GM13976 (cell line): ENCODE measurements around the gene TMEM190.

Experiments
- DNase-seq: peaks from one replicate; pipeline ENCODE4 v3.0.0; 2012; ENCODE audit warnings: low spot score
- in situ Hi-C: fragments of 300-500 bp; cut with MboI; formaldehyde crosslinking; loops from one replicate; pipeline ENCODE4 v1.12.0; 2022; ENCODE audit warnings: low sequenced_read_pairs, mixed read lengths, inconsistent platforms; ENCODE audit not compliant: unreplicated experiment
- TF ChIP-seq, protein P1 (sequence below): IDR thresholded peaks from 2 replicates; pipeline ENCODE4 v1.5.1; 2012; ENCODE audit warnings: borderline replicate concordance, mild to moderate bottlenecking; ENCODE audit not compliant: insufficient read depth; ENCODE audit errors: extremely low read depth, missing control alignments, control extremely low read depth

Gene TMEM190

DNA sequence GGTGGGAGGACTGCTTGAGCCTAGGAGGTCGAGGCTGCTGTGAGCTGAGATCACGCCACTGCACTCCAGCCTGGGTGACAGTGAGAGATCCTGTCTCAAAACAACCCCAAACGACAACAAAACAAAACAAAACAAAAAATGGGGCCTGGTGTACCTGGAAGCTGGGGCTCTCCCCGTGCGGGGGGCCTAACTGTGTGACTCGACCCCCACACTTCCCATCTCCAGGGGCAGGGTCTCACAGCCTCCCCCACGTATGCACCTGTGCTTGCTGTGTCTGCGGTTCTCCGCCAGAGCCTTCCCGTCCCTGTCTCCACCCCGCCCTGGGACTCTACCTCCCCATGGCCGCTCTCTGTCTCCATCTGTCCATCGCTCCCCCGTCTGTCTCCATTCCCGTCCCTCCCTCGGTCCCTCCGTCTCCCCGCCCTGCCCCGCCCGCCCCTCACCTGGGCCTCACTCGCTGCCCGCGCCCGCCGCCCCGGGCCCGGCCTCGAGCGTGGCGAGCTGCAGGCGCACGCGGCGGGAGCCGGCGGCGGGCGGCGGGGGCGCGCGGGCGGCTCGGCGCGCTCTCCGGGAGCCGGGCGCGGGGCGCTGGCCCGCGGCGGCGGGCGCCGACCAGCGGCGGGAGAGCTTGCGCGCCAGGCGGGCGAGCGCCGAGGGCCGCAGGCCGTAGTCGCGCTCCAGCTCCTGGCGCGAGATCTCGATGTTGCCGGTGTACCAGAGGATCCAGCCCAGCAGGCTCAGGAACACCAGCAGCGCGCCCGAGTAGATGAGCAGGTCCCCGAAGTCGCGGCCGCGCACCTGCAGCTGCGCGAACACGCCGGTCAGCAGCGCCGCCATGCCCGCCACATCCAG, 6.9 kb downstream of the TMEM190 start:
- in situ Hi-C loops: no loop called here
- TF ChIP-seq, protein P1, sequence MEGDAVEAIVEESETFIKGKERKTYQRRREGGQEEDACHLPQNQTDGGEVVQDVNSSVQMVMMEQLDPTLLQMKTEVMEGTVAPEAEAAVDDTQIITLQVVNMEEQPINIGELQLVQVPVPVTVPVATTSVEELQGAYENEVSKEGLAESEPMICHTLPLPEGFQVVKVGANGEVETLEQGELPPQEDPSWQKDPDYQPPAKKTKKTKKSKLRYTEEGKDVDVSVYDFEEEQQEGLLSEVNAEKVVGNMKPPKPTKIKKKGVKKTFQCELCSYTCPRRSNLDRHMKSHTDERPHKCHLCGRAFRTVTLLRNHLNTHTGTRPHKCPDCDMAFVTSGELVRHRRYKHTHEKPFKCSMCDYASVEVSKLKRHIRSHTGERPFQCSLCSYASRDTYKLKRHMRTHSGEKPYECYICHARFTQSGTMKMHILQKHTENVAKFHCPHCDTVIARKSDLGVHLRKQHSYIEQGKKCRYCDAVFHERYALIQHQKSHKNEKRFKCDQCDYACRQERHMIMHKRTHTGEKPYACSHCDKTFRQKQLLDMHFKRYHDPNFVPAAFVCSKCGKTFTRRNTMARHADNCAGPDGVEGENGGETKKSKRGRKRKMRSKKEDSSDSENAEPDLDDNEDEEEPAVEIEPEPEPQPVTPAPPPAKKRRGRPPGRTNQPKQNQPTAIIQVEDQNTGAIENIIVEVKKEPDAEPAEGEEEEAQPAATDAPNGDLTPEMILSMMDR: peak; percentile 51
- peak; percentile 84 for DNase-seq

DNA sequence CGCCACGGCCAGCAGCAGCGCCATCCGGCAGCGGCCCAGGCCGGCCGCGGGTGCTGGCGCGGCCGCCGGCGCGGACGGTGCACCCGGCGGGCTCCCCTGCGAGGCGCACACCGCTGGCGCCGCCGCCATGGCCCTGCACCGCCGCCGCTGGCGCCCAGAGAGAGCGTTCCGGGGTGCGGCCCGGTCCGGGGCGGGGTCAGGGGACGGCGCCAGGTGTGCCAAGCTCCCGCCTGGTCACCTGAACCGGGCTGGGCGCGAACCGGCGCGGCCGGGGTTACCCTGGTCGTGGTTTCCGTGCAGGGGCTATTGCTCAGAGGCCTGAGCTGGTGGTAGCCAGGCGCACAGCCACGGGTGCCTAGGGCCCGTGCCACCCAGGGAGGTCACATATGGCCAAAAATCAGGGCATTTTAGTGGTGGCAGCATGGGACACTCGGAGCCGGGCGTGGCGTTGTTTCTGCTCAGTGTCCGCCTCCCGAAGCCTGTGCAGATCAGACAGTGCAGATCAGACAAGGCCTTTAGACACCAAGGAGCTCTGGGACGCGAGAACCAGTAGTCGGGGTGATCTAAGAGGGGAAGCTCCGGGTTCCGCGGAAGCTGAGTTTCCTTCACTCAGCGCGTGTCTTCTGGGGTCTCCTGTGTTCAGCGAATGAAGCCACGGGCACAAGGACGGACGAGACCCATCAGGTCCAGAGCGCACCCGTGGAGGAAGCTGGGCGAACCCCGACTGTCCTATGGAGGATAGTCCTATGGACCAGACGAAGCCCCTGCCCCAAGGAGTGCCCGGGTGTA, 7.7 kb downstream of the TMEM190 start, which contains the start of gene TMEM238:
TSS of gene TMEM238 (minus strand) at position 162 of the 789 bp plus-strand sequence. CDS start at position 129, 33 bp downstream.
- in situ Hi-C loops: no loop called here
- TF ChIP-seq, protein P1: no peak
- DNase-seq: no peak

DNA sequence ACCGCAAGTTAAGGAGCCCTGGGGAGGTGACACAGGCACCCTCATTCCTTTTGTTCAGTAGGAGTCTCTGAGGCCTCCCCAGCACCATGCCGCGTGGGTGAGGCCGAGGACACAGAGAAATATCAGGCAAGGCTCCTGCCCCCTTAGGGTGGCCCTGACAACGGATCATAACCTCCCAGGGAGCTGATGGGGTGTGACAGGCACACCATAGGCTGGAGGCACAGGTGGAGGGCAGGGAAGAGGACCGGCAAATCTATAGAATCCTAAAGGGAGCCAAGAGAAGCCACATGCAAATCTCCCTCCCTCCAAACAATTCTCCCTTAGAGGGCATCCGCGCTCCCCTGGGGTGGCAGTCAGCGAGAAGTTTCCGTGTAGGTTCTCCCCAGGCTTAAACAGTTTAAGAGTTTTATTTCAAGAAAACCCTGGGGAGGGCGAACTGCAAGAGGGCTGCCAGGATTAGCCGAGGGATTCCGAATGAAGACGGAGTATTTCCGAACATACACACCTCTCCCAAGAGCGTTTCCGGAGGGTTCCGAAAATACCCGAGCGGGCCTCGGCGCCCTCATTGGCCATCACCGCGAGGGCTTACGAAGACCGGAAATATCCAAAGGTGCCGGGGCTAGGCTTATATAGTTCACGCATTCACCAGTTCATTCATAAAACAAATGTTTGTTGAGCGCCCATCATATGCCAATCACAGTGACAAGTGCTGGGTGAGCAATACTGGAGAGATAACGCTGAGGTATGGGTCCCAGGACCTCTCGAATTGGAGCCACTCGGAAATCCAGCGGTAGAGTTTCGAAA, 8.5 kb downstream of the TMEM190 start:
- TF ChIP-seq, protein P1: no peak
- in situ Hi-C loops: no loop called here
- peak; percentile 95 for DNase-seq

DNA sequence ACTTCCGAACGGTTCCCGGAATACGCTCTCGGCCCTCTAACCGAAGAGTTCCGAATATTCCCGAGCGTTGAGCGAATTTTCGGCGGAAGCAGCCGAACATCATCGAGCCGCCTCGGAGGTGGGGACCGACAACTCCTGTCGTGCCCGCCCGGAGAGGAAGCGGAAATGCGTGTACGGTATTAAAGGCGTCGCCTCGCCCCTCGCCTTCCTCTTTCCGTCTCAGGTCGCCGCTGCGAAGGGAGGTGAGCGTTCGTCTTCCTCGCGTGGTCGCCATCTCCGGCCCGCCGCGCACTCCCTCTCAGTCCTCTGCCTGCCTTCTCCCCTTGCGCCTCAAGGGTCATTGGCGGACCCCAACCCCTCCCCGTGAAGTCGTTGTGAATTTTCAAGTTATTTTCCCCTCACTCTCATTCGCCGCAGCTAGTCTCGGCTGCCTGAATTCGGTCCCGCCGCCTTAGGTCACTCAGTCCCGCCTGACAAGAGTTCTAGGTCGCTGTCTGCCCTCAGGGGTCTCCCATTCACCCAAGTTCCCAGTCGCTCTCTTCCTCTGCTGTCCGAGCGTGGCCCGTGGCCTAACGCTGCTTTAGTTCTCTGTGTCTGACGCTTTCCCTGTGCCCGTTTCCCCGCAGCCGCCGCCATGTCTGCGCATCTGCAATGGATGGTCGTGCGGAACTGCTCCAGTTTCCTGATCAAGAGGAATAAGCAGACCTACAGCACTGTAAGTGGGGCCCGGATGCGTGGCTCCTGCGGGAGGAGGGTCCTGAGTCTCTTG, 9.3 kb downstream of the TMEM190 start, which contains the start of gene RPL28:
TSS of gene RPL28 (plus strand) at position 209 of the 769 bp plus-strand sequence. CDS start at position 635, 426 bp downstream.
- peak; percentile 97 for DNase-seq
- in situ Hi-C loops: no loop called here
- TF ChIP-seq, protein P1: no peak

DNA sequence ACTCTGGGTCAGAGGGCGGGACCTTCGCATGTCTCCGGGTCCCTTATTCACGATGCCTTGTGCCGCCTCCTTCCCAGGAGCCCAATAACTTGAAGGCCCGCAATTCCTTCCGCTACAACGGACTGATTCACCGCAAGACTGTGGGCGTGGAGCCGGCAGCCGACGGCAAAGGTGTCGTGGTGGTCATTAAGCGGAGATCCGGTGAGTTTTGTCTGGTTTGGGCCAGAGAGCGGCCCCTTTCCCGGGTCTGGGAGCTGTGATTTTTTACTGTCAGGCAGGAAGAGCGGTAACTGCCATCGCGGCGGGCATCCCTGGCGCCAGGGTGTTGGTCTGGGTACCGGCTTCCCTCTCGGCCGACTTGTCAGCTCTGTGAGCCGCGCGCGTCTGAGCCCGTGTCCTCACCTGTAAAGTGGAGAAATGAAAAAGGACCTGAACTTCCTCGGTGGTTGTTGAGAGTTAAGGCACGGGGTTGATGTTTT, 9.9 kb downstream of the TMEM190 start:
- DNase-seq: no peak
- in situ Hi-C loops: no loop called here

More for the DNA sequence above, 9.9 kb downstream of the TMEM190 start:
- TF ChIP-seq, protein P1: no peak
